NCI-H1417 (cell line): Measurements from ENCODE around the gene RAB3GAP2.
"Not testable (repeated sequence)": the region's sequence is repeated elsewhere in the genome, so short reads cannot be mapped to it uniquely, and the experiment has no call there.

Experiments
- DNase-seq, 3 experiments: peaks; one replicate each; lab custom pipeline; 2025; lab: John Stamatoyannopoulos, UW

RAB3GAP2 gene

DNA sequence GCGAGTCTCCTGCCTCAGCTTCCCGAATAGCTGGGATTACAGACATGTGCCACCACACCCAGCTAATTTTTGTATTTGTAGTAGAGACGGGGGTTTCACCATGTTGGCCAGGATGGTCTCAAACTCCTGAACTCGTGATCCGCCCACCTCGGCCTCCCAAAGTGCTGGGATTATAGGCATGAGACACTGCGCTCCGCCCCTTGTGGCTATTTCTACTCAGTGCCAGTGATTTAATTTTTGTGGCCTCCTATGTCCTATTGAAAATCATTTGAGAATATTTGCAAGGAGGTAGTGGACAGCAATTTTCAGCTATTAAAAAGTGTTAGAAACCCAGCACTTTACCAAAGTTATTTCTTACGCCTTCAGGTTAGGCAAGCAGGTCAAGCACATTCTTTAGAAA is 36.0 kb downstream of the RAB3GAP2 start:
- not testable (repeated sequence) for DNase-seq

DNA sequence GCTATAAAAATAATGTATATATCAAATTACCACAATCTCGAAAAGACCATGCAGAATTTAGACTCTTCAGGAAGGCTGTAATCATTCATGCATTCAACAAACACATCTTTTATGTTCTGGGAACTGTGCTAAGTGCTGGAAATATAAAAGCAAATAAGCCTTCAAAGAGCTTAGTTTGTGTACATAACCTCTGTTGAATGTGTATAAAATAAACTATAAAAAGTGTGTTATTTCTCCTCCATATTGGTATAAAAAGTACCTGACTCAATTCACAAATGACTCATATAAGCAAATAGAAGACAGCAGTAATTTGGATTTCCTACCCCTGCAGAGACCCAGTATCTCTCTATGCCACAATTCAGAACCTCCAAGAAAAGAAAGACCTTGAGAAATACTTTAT is 36.8 kb downstream of the RAB3GAP2 start:
- peak in 2 of 3 experiments; percentile 47 to 74 for DNase-seq

DNA sequence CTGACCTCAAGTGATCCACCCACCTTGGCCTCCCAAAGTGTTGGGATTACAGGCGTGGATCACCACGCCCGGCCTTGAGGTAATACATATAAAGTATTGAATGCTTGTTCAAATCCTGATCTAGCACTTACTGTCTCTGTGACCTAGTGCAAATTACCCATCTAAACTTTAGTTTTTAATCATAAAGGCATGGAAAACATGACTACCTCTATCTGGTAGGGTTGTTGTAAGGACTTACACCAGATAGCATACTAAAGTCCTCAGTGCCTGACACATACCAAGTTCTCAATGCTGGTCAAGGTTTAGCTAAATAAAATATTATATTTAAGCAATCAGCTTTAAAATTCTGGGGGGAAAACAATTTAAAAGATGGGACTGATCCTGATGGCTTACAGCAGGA is 38.3 kb downstream of the RAB3GAP2 start:
- DNase-seq: no peak

DNA sequence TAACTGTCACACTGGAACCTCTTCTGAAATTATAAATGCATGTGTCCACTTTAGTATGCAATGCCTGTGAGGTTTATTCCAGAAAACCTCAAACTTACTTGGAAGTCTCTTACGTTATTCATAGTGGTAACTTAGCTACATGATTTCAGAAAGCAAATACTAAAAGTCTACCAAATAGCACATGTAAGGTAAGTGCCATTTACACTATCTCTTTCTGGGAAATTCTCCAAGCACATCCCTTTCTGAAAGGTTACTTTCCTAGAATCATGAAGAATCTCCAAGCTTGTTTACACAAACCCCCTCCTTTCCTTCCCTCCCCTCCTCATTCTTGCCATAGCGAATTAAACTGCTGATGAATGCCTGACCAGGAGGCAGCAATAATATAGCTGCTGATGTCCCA is 42.5 kb downstream of the RAB3GAP2 start:
- DNase-seq: no peak

DNA sequence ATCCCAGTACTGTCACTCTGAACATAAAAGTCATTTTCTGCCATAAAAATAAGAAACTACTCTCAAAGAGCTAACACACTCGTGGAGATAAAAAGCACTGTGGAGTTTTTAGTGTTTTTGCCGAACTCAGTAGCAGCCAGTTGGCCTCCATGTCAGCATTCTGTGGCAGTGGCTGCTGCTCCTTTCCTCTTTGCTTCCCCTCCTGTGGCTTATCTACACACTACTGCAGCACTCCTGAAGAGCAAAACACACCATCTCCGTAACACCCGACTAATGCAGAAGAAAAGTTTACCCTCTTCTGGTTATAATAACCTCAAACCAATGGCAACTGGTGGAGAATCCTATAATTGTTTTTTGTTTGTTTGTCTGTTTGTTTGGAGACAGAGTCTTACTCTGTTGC is 44.9 kb downstream of the RAB3GAP2 start:
- peak in 1 of 3 experiments; percentile 19 for DNase-seq

DNA sequence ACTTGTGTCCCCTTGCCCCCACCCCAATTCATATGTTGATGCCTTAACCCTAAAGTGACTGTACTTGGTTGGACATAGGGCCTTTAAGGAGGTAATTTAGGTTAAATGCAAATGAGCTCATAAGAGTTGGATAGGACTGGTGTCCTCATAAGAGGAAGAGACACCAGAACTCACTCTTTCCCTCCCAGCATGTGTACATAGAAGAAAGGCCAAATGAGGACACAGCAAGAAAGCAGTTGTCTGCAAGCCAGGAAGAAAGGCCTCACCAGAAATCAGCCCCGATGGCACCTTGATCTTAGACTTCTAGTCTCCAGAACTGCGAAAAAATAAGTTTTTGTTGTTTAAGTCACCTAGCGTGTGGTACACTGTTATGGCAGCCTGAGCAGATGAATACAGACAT is 45.5 kb downstream of the RAB3GAP2 start:
- no peak for DNase-seq

DNA sequence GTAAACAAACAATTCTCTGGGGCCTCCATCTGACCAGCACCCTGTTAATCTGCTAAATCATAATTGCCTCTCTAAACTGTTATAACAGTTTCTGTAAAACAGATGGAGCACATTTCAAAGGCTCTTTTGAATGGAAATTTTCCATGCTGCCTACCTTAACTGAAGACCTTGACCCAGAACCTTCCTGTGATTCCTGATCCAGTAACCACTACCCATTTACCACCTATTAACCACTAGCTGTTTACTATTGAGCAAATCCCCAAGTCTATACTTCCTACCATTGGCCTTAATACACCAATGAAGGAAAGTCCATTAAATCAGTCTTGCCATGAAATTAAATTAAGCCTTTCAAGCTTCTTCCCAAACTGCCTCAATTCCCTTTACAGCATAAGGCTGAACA is 46.3 kb downstream of the RAB3GAP2 start:
- peak in 1 of 3 experiments; percentile 8 for DNase-seq

DNA sequence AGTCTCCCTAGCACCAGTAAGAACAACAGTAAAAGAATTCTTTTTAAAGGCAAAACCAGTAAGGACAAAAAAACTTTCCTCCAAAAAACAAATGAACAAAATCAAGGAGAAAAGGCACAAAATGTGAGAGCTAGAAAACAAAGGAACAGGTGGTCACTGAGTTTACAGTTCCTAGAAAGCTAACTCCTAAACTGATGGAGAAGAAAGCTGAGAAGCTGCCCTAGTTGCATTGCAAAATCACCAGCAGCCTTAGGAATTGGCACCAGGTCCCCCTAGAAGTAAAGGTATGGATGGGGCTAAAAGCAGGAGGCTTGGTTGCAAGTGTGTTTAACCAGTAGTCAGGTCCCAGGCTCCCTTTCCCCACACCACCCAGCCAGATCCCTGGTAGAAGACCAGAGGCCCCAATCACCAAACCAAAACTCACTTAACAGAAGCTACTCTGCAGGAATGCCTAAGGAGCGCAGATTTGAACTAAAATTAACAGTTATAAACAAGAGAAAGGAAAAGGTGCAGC is 47.6 kb downstream of the RAB3GAP2 start:
- DNase-seq: peak in 1 of 3 experiments; percentile 4

DNA sequence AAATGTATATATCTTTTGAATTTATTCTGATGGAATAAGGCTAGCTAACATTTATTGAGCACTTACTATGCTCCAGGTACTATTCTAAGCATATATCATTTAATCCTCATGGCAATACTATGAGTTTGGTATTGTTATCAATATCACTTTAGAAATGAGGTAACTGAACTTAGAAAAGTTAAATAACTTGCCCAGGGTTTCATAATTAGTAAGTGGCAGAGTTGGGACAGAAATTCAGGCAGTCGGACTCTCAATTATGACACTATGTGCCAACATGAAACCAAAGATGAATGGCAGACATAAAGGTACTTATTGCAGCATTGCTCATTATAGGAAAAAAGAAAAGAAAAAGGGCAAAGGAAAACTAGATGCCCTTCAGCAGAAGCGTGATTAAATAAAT is 48.2 kb downstream of the RAB3GAP2 start:
- DNase-seq: no peak

DNA sequence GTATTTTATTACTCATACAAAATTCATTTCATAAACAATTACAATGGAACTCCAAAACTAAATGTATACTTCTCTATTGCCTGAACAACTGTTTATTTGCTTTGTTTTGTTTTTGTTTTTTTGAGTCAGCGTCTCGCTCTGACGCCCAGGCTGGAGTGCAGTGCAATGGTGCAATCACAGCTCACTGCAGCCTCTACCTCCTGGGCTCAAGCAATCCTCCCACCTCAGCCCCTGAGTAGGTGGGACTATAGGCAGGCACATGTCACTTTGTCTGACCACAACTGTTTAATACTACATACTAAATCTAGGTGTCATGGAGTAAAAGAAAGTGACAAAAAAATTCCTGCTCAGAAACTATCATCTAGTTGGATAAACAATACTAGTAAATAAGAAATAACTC is 49.3 kb downstream of the RAB3GAP2 start:
- DNase-seq: peak in 1 of 3 experiments; percentile 18

DNA sequence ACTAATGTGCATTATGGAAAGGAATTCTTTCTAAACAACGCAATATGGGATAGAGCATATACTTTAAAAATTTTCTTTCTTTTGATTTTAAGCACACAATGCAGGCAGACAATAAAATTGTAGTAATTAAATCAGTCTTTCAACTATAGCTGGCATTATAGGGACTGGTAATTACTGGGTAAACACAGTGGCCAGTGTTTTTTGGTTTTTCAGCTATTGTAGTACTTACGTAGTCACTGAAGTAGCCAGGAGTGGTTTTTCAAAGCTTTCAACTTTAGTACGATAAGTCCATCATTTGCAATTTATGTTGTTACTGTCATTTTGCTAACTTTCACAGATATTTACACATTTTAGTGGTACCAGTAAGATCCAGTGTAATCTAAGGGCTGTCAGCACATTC is 50.6 kb downstream of the RAB3GAP2 start:
- DNase-seq: peak; percentile 38 to 89 (median 57)

DNA sequence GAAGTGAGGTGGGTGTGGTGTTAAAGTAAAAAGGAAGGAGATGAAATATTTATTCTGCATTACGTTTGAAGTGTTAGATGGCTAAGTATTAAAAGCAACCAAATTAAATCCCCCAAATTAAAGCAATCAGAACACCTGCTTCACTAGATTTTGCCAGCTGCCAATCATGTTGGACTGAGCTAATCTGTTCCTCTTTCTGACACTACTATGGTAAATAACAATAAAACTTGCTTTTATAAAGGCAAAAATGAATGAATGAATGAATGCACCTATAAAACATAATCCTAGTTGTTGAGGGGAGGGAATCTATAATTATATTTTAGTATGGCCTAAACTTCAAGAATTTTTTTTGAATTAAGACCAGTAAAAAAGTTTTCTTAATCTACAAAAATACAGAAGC is 51.0 kb downstream of the RAB3GAP2 start:
- DNase-seq: peak in 1 of 3 experiments; percentile 86

DNA sequence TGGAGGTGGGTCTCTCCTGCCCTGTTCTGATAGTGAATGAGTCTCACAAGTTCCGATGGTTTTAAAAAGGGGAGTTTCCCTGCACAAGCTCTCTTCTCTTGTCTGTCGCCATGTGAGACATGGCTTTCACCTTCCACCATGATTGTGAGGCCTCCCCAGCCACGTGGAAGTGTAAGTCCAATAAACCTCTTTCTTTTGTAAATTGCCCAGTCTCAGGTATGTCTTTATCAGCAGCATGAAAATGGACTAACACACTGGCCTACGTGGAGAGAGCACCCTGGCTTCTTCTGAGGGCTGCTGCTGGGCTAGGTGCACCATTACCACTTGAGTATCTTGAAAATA is 51.6 kb downstream of the RAB3GAP2 start:
- not testable (repeated sequence) for DNase-seq

DNA sequence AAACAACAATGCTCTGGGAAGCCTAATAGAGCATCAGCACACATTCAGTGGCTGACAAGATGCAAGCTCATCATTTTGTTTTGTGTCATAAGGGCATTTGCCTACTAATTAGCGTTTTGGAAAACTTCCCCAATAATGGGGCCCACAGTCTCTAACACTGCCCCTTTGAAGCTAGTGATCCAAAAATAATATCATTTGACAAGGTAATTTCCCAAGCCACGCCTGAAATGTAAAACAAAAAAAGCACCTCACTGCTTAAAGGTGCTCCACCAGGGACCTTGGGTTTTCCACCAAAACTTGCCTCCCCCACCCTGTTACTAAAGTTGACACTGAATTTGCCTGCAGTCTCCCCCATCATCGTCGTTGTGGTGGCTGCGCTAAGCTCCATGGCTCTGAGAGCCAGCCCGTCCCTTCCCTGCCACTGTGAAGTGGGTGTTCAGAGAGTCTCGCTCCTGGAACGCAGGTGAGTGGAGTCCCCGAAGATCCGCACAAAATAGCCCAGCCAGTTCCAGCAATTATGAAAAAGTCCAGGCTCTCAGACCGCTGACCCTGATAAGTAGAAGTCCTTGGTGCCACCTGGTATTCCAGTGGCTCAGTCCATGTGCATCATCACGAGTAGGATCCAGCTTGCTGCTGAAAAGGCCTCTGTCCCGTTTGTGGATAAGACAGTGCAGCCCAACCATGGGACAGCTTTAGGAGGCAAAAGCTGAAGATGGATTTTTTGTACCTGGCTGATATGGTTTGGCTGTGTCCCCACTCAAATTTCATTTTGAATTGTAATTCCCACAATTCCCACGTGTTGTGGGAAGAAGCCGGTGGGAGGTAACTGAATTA is 52.2 kb downstream of the RAB3GAP2 start:
- DNase-seq: peak in 1 of 3 experiments; percentile 18

DNA sequence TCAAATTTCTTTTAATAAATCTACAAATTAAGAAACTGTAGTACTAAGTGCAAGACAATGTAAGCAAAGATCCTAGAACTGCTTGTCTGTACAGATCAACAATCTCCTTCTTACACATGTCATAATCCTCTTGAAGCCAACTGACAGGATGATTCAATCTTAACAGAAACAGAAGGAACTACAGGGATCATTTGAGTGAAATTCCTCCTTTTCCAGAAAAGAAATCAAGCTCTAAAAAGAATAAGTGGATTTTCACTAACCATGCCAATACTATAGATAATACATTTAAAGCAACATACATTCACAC is 53.2 kb downstream of the RAB3GAP2 start:
- no peak for DNase-seq

DNA sequence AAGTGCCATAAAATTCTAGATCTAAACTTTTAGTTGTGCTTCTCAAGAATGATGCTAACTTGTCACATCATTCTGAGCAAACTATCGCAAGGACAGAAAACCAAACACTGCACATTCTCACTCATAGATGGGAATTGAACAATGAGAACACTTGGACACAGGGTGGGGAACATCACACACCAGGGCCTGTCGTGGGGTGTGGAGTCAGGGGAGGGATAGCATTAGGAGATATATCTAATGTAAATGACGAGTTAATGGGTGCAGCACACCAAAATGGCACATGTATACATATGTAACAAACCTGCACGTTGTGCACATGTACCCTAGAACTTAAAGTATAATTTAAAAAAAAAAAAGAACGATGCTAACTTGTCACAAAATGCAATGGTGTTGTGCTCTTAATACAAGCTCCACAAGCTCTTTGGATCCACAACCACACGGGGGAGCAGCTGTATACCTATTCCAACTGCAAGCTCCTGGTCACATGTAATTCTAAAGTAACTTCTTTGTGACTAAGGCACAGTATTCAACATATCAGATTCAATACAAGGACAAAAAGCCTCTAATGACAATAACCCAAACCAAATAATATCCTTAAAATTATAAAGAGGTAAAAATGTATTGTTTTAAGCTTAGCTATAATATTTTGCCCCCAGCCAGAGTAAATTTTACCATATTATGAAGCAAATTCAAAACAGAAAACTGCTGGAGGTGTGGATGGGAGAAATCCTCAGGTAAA is 53.7 kb downstream of the RAB3GAP2 start:
- DNase-seq: peak; percentile 26 to 81 (median 67)

DNA sequence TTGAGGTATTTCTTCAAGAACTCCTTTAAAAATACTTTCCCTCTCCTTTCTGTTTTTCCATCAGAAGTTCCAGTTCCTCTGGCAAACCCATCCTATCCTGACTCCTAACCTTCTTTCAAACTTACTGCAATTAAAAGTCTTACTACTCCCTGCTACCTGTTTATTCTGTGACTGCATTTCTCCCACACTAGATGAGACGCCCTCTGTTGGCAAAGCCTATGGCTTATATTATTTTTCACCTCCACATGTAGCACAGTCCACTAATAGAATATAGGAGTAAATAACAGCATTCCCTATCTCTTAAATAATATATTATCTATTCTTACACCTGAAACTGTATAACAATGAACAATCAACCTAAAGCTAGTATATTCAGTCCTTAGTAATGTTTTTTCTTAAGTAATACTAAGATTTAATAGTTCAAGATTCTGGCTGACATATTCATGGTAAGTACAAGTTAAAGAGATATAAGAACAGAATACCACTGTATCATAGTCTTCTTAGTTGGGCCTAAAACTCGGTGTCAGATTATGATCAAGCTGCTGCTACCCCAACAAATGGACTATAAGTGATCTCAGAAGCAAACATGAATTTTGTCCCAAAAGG is 54.8 kb downstream of the RAB3GAP2 start:
- peak in 1 of 3 experiments; percentile 12 for DNase-seq

DNA sequence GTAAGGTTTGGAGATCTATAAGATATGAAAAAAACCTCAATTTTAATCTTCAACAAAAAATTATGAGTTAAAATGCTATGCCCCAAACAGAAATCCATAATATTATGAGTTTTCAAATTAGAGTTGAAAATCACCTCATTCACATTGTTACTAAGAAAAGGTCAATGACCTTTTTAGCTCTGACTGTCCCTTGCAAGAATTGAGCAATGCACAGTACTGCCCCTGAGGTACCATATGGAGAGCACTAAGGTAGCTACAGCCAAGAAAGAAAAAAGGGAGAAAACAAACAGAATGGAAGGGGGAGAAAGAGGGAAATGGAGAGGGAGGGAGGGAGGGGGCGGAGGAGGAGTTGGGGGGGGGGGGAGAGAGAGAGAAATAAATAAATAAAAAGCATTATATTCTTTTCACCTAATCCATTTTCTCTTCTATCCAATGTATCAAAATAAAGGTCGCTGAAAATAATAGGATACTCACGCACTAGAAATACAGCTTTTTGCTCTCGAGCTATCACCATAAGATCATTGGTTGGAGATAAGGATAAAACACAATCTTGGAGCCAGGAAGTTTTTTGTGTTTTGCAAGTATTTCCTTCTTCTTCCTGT is 58.8 kb downstream of the RAB3GAP2 start:
- DNase-seq: no peak

DNA sequence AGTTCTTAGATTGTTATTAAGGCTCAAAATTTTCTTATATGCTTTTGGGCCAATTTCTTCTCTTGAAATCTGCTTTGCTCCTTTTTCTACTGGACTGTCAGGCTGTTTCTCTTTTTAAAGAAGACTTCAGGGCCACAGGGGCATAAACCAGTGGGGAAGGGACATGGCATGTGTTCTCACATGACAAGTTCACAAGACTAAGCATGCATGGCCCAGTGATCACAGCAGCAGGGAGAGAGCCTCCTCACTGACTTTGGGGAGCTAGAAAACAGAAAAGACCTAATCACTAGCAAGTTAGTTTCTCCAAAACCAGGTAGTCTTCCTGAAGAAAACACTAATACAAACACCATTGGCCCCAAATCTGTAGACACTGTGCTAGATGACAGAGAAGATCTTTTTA is 64.8 kb downstream of the RAB3GAP2 start:
- no peak for DNase-seq

DNA sequence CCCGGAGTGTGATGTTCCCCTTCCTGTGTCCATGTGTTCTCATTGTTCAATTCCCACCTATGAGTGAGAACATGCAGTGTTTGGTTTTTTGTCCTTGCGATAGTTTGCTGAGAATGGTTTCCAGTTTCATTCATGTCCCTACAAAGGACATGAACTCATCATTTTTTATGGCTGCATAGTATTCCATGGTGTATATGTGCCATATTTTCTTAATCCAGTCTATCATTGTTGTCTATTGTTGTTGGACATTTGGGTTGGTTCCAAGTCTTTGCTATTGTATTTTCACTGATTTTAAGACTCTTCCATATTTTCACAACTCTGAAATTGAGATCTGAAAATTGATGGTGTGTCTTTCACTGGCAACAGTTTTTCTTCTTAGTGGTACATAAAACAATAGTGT is 67.5 kb downstream of the RAB3GAP2 start:
- not testable (repeated sequence) for DNase-seq

DNA sequence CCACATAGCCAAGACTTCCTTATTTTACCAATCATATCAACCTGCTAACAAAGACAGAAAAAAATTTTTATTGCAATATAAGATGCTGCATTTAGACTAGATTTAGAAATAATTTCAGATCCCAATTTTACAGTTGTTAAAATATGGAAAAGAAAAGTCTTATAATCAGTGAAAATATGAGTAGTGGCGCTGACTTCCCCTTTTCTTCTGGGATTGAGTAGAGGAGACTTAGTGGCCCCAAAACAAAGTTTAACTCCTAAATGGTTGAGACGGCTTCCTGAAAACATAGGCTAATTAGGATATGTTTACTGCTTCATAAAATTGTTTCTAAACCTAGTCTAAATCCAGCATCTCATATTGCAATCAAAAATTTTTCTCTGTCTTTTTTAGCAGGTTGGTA is 68.4 kb downstream of the RAB3GAP2 start:
- no peak for DNase-seq

DNA sequence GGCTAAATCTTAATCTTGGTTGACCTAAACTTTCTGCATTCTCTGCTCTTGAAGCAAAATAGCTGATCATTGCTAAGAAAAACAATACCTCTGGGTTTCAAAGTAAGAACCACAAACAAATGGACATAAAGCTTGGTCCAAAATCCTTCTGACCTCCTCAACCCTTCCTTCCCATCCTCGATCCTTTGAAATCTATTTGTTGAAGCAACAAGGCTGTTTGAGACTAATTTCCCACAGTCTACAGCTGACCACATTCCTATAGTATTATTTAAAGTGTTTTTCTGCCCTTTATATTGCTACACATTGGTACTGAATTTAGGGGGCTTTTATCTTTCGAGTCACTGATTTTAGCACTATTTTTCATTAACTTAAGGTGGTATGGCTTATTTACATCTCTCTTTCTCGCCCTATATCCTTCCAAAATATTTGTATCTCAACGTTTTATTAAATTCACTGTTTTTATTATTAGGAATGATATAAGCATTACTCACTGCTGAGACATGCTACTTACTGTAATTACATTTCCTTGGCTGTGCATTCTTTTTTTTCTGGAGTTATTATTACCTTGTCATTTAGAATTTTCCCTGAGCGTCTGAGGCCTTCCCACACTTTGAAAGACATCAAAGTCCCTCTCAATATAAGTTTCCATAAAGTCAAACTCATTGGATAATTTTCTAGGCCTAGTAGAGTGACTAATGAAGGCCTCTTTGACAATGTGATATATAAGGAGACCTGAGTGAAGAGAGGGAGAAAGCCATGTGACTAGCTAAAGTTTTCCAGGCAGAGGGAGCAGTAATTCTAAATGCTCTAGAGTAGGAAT is 73.9 kb downstream of the RAB3GAP2 start:
- DNase-seq: no peak
